GM18508 (cell line): Measurements from ENCODE around the gene DOCK11.
"Not testable (repeated sequence)": the region's sequence is repeated elsewhere in the genome, so short reads cannot be mapped to it uniquely, and the experiment has no call there.

Experiments
- ATAC-seq: cut with Tn5 transposase; IDR thresholded peaks from one replicate; pipeline ENCODE4 v1.9.1; 2021; ENCODE audit warnings: moderate number of reproducible peaks; ENCODE audit not compliant: insufficient read depth, unreplicated experiment

Gene DOCK11

GRCh38 chrX:118675966-118676349 lies 180.3 kb downstream of the DOCK11 start:
- no peak for ATAC-seq

GRCh38 chrX:118677318-118677717 lies 181.7 kb downstream of the DOCK11 start:
- no peak for ATAC-seq

GRCh38 chrX:118679290-118679689 lies 183.7 kb downstream of the DOCK11 start:
- no peak for ATAC-seq

- no peak for ATAC-seq
Observed at GRCh38 chrX:118682258-118683014, 186.8 kb downstream of the DOCK11 start.

- no peak for ATAC-seq
Observed at GRCh38 chrX:118685393-118685792, 189.8 kb downstream of the DOCK11 start.

- ATAC-seq, result no peak
Observed at GRCh38 chrX:118688935-118689334, 193.3 kb downstream of the DOCK11 start.

GRCh38 chrX:118693843-118694242 lies 198.2 kb downstream of the DOCK11 start:
- no peak for ATAC-seq

- no peak for ATAC-seq
Observed at GRCh38 chrX:118694638-118695037, 199.0 kb downstream of the DOCK11 start.

- ATAC-seq, result no peak
Observed at GRCh38 chrX:118698516-118699170, 203.0 kb downstream of the DOCK11 start.

GRCh38 chrX:118702741-118703140 lies 207.1 kb downstream of the DOCK11 start:
- no peak for ATAC-seq

GRCh38 chrX:118706681-118707080 lies 211.1 kb downstream of the DOCK11 start:
- ATAC-seq, result no peak

- ATAC-seq, result no peak
Observed at GRCh38 chrX:118714521-118714920, 218.9 kb downstream of the DOCK11 start.

GRCh38 chrX:118715917-118716316 lies 220.3 kb downstream of the DOCK11 start:
- ATAC-seq, result not testable (repeated sequence)

- not testable (repeated sequence) for ATAC-seq
Observed at GRCh38 chrX:118716833-118717232, 221.2 kb downstream of the DOCK11 start.

- no peak for ATAC-seq
Observed at GRCh38 chrX:118717678-118718391, 222.2 kb downstream of the DOCK11 start.

GRCh38 chrX:118718737-118719136 lies 223.1 kb downstream of the DOCK11 start:
- ATAC-seq, result no peak

GRCh38 chrX:118720058-118720707 lies 224.6 kb downstream of the DOCK11 start:
- no peak for ATAC-seq

GRCh38 chrX:118723376-118723775 lies 227.8 kb downstream of the DOCK11 start:
- no peak for ATAC-seq

GRCh38 chrX:118724365-118724764 lies 228.8 kb downstream of the DOCK11 start:
- ATAC-seq, result no peak

GRCh38 chrX:118724775-118725174 lies 229.2 kb downstream of the DOCK11 start:
- ATAC-seq, result no peak

GRCh38 chrX:118726396-118726795 lies 230.8 kb downstream of the DOCK11 start:
- no peak for ATAC-seq
